H1 (cell line): ENCODE data around the gene SLC2A1. TPM values are rescaled to one million over a fixed set of nuclear protein-coding genes. Genes with fewer than 3 reads are reported as not detected.

Source experiments
- CTCF ChIA-PET: fragments of 300-600 bp; sonication (Branson Sonifier 250); formaldehyde crosslinking; loops from one replicate; lab custom pipeline; 2021; ENCODE audit not compliant: partially characterized antibody; lab: Charles Lee
- POLR2A ChIA-PET: fragments of 300-600 bp; sonication (Branson Sonifier 250); formaldehyde crosslinking; loops from one replicate; lab custom pipeline; 2021; ENCODE audit warnings: inconsistent platforms; ENCODE audit not compliant: partially characterized antibody; lab: Charles Lee
- DNase-seq, 2 experiments: peaks; one replicate each; pipeline versions ENCODE4 v3.0.0 to v3.0.0-alpha.2; 2010 to 2022; ENCODE audit warnings: low spot score in 2 of 2, low read depth in 1 of 2, mixed read lengths in 1 of 2
- FAIRE-seq: peaks from 2 replicates; lab custom pipeline; 2011; peaks lifted over from hg19 to GRCh38; lab: Jason Lieb, UNC
- H2AFZ ChIP-seq: 2 replicates; pipeline ENCODE4 v1.8.1; 2012; ENCODE audit warnings: low read length, inconsistent platforms
- H2AK5ac ChIP-seq: 2 replicates; pipeline ENCODE4 v1.6.1; 2013; ENCODE audit warnings: low read depth, low read length
- H2BK120ac ChIP-seq: replicated peaks from 2 replicates; pipeline ENCODE3; 2013; ENCODE audit warnings: low read depth, low read length, inconsistent platforms
- H2BK12ac ChIP-seq: 2 replicates; pipeline ENCODE4 v1.6.1; 2013; ENCODE audit warnings: low read depth, low read length
- H2BK15ac ChIP-seq: 2 replicates; pipeline ENCODE4 v1.6.1; 2013; ENCODE audit warnings: low read length
- H2BK20ac ChIP-seq: 2 replicates; pipeline ENCODE4 v1.6.1; 2013; ENCODE audit warnings: low read length
- H2BK5ac ChIP-seq: 2 replicates; pipeline ENCODE4 v1.6.1; 2013; ENCODE audit warnings: low read depth, low read length
- H3K14ac ChIP-seq: 2 replicates; pipeline ENCODE4 v1.6.1; 2013; ENCODE audit warnings: inconsistent platforms; ENCODE audit not compliant: insufficient read length
- H3K18ac ChIP-seq: 2 replicates; pipeline ENCODE4 v1.6.1; 2013; ENCODE audit warnings: low read length; ENCODE audit errors: extremely low read depth
- H3K23ac ChIP-seq: 2 replicates; pipeline ENCODE4 v1.6.1; 2013; ENCODE audit warnings: inconsistent platforms; ENCODE audit not compliant: insufficient read length
- H3K23me2 ChIP-seq: 2 replicates; pipeline ENCODE4 v1.6.1; 2013; ENCODE audit warnings: low read depth, low read length
- H3K27ac ChIP-seq: 2 replicates; pipeline ENCODE4 v1.6.1; 2011; ENCODE audit warnings: low read depth, low read length, inconsistent platforms
- H3K27me3 ChIP-seq, 4 experiments: replicated peaks in 1 of 4; 1 replicate in 1 of 4; 2 replicates in 3 of 4; pipeline versions ENCODE4 v1.6.1 to v1.8.1; 2011 to 2013; ENCODE audit warnings: low read length in 3 of 4, mild to moderate bottlenecking in 3 of 4, inconsistent platforms in 2 of 4, mixed read lengths in 2 of 4, moderate library complexity in 1 of 4; ENCODE audit not compliant: control insufficient read depth in 3 of 4, insufficient read depth in 3 of 4; ENCODE audit errors: extremely low read depth in 1 of 4
- H3K36me3 ChIP-seq, 4 experiments: 2 replicates each; pipeline versions ENCODE4 v1.6.1 to v1.8.1; 2011 to 2013; ENCODE audit warnings: mild to moderate bottlenecking in 4 of 4, low read length in 3 of 4, moderate library complexity in 2 of 4, control low read depth in 1 of 4, inconsistent platforms in 1 of 4; ENCODE audit not compliant: insufficient read depth in 4 of 4, control insufficient read depth in 2 of 4
- H3K4ac ChIP-seq: replicated peaks from 2 replicates; pipeline ENCODE3; 2013; ENCODE audit warnings: low read length, low read depth, mixed read lengths, inconsistent platforms; ENCODE audit not compliant: insufficient read length
- H3K4me1 ChIP-seq, 4 experiments: replicated peaks in 1 of 4; 1 replicate in 1 of 4; 2 replicates in 3 of 4; pipeline versions ENCODE4 v1.6.1 to v1.8.1; 2011 to 2013; ENCODE audit warnings: low read length in 3 of 4, inconsistent platforms in 2 of 4, mixed read lengths in 1 of 4; ENCODE audit not compliant: insufficient read depth in 4 of 4, control insufficient read depth in 3 of 4
- H3K4me2 ChIP-seq, 2 experiments: 2 replicates each; pipeline versions ENCODE4 v1.6.1 to v1.8.1; 2011 to 2013; ENCODE audit warnings: low read depth in 2 of 2, low read length in 2 of 2, control low read depth in 1 of 2, inconsistent platforms in 1 of 2, mild to moderate bottlenecking in 1 of 2; ENCODE audit not compliant: insufficient read depth in 1 of 2
- H3K4me3 ChIP-seq, 4 experiments: fragments of 200-600, 300-600 bp in 1 of 4; sonication (generic), shearing (Covaris generic), sonication (Bioruptor Twin) in 1 of 4; 2 replicates each; pipeline versions ENCODE4 v1.5.1 to v1.8.1; 2011 to 2016; ENCODE audit warnings: low read length in 4 of 4, low read depth in 3 of 4, control low read depth in 2 of 4, inconsistent platforms in 2 of 4, mild to moderate bottlenecking in 2 of 4, mixed read lengths in 1 of 4, moderate library complexity in 1 of 4; ENCODE audit not compliant: insufficient read depth in 2 of 4; ENCODE audit errors: extremely low read depth in 1 of 4
- H3K56ac ChIP-seq: replicated peaks from 2 replicates; pipeline ENCODE3; 2013; ENCODE audit warnings: low read depth, mild to moderate bottlenecking, mixed read lengths, low read length, inconsistent platforms; ENCODE audit not compliant: insufficient read length
- H3K79me1 ChIP-seq: 2 replicates; pipeline ENCODE4 v1.6.1; 2013; ENCODE audit warnings: low read depth, low read length, control low read depth
- H3K79me2 ChIP-seq, 2 experiments: 2 replicates each; pipeline versions ENCODE4 v1.6.1 to v1.8.1; 2012 to 2013; ENCODE audit warnings: low read length in 2 of 2, mild to moderate bottlenecking in 2 of 2, inconsistent platforms in 1 of 2; ENCODE audit not compliant: insufficient read depth in 2 of 2, control insufficient read depth in 1 of 2
- H3K9ac ChIP-seq, 4 experiments: replicated peaks in 1 of 4; 1 replicate in 1 of 4; 2 replicates in 3 of 4; pipeline versions ENCODE4 v1.6.1 to v1.8.1; 2011 to 2013; ENCODE audit warnings: low read depth in 3 of 4, low read length in 3 of 4, control low read depth in 2 of 4, mild to moderate bottlenecking in 2 of 4, moderate library complexity in 2 of 4, inconsistent platforms in 1 of 4; ENCODE audit errors: extremely low read depth in 1 of 4
- H3K9me3 ChIP-seq, 2 experiments: 2 replicates each; pipeline versions ENCODE4 v1.6.1 to v1.8.1; 2012 to 2013; ENCODE audit warnings: mild to moderate bottlenecking in 2 of 2, moderate library complexity in 2 of 2, control low read depth in 1 of 2, inconsistent platforms in 1 of 2, low read depth in 1 of 2, low read length in 1 of 2, mixed read lengths in 1 of 2; ENCODE audit not compliant: insufficient read depth in 2 of 2
- H4K20me1 ChIP-seq, 2 experiments: replicated peaks in 1 of 2; 2 replicates each; pipeline versions ENCODE3 to v1.8.1; 2011 to 2013; ENCODE audit warnings: inconsistent platforms in 2 of 2, low read length in 2 of 2, mild to moderate bottlenecking in 1 of 2; ENCODE audit not compliant: insufficient read depth in 2 of 2, control insufficient read depth in 1 of 2
- H4K5ac ChIP-seq: 2 replicates; pipeline ENCODE4 v1.6.1; 2013; ENCODE audit warnings: low read length, low read depth, mixed read lengths, inconsistent platforms; ENCODE audit not compliant: insufficient read length
- H4K8ac ChIP-seq: 2 replicates; pipeline ENCODE4 v1.8.0; 2013; ENCODE audit warnings: mild to moderate bottlenecking, moderate library complexity, low read length, inconsistent platforms; ENCODE audit not compliant: insufficient read depth; ENCODE audit errors: extremely low read depth
- H4K91ac ChIP-seq: replicated peaks from 2 replicates; pipeline ENCODE3; 2013; ENCODE audit warnings: low read length, mixed read lengths, inconsistent platforms; ENCODE audit not compliant: insufficient read length
- JUND ChIP-seq: IDR thresholded peaks from 2 replicates; pipeline ENCODE4 v1.6.1; 2011; ENCODE audit warnings: mild to moderate bottlenecking, improper control_type of control experiment, low read length
- PHF8 ChIP-seq: fragments of 200-600 bp; sonication (generic); conservative IDR thresholded peaks from 2 replicates; pipeline ENCODE4 v1.7.1; 2012; ENCODE audit warnings: low read depth, mild to moderate bottlenecking, inconsistent platforms, low read length, moderate library complexity
- RNF2 ChIP-seq: fragments of 200-900, 300-1000 bp; sonication (generic); IDR thresholded peaks from 2 replicates; pipeline ENCODE4 v1.7.1; 2016; ENCODE audit warnings: borderline replicate concordance, low read depth, mild to moderate bottlenecking, antibody characterized with exemption, low read length; ENCODE audit not compliant: poor library complexity, severe bottlenecking; ENCODE audit errors: missing control alignments
- TEAD4 ChIP-seq: IDR thresholded peaks from 2 replicates; pipeline ENCODE4 v1.6.1; 2012; ENCODE audit warnings: low read depth, low read length, inconsistent platforms, mixed read lengths
- USF2 ChIP-seq: IDR thresholded peaks from 2 replicates; pipeline ENCODE4 v1.6.1; 2011; ENCODE audit warnings: low read length, improper control_type of control experiment
- WGBS, 2 experiments: shearing (Covaris generic) in 1 of 2; methylation state at CpG; one replicate each; pipeline versions ENCODE4 v1.1.6 to v1.1.7; 2013 to 2015; ENCODE audit warnings: low lambda C conversion rate in 2 of 2, mixed read lengths in 2 of 2, inconsistent platforms in 1 of 2, low coverage in 1 of 2, missing lambda C conversion rate in 1 of 2; ENCODE audit not compliant: insufficient replicate concordance in 2 of 2, insufficient coverage in 1 of 2, insufficient read length in 1 of 2; ENCODE audit errors: extremely low coverage in 1 of 2, missing lambda C conversion rate in 1 of 2; 5-methylcytosine and 5-hydroxymethylcytosine counted together
- polyA plus RNA-seq, 7 experiments: library from polyadenylated mRNA; depleted of rRNA in 3 of 7; stranded (reverse) in 5 of 7; unstranded in 2 of 7; fragments of >200 nt in 5 of 7; fragments of 200-250 nt in 2 of 7; gene quantifications; 1 replicate in 5 of 7; 2 replicates in 1 of 7; 4 replicates in 1 of 7; pipeline versions ENCODE4 v1.2.1 to v1.2.3, GENCODE V29; 2011 to 2013; ENCODE audit warnings: missing spikeins in 2 of 7, mixed read lengths in 2 of 7
- total RNA-seq: library from RNA; stranded (reverse); fragmentation: NEBNext Ultra II Directional; extraction: Animal tissue kit (Norgen Biotek cat#: 25700); gene quantifications from 2 replicates; pipeline ENCODE4 v1.2.1, GENCODE V29; 2021

The SLC2A1 gene
- total and polyA plus RNA-seq, 2 of the 8 experiments (the other 6 are each of a cell fraction or from before 2014, with no cell fraction given), result 230 to 308 TPM

GRCh38 chr1:42886800-42887199, 71.9 kb downstream of the SLC2A1 start:
- Histone ChIP-seq H3K4me3 (no peak overlapping the region), H3K4me2 (no peak overlapping the region), H4K5ac (no peak overlapping the region), H4K20me1 (no peaks in the 10 kb centered on the region), H3K79me1 (no peaks in the 10 kb centered on the region), H3K23ac (no peak overlapping the region), H2BK20ac (no peak overlapping the region), H2BK15ac (no peak overlapping the region)
- CTCF ChIA-PET, result interaction anchor here (0.8 to 2.2 kb wide), 5 partner anchors 24 to 109 kb away, joined by 3 to 8 read pairs (median 3); partner anchors contain the start of gene ZNF691
- WGBS, 2 experiments, result 90% methylated on average over 20 of the region's 21 CpGs; no CpG with 5 or more reads in 1 of the 2 experiments
- no peak for TF ChIP-seq USF2
- no peak for TF ChIP-seq TEAD4
- no peak for TF ChIP-seq RNF2
- no peak for TF ChIP-seq JUND
- no peak for TF ChIP-seq PHF8
- TF ChIP-seq, all 59 proteins: peak for 0
- Histone ChIP-seq H2AK5ac (no peak overlapping the region), H2BK120ac (no peak overlapping the region), H4K8ac (no peak overlapping the region), H3K79me2 (no peaks in the 10 kb centered on the region), H3K9ac (no peak overlapping the region), H3K18ac (no peak overlapping the region), H3K4ac (no peak overlapping the region), H3K4me1 (no peaks in the 10 kb centered on the region; a peak in 1 of 7 replicates), H3K36me3 (no peaks in the 10 kb centered on the region), H3K27me3 (no peaks in the 10 kb centered on the region), H3K9me3 (no peaks in the 10 kb centered on the region), H3K14ac (no peak overlapping the region), H2AFZ (no peak overlapping the region), H3K23me2 (no peaks in the 10 kb centered on the region), H4K91ac (no peak overlapping the region), H3K27ac (no peak overlapping the region), H3K56ac (no peak overlapping the region), H2BK5ac (no peak overlapping the region), H2BK12ac (no peak overlapping the region)
- DNase-seq, result no peak
- POLR2A ChIA-PET, result no interaction called here
- FAIRE-seq, result no peak
